ENCODE data around the gene GRIN2D. TPM values are rescaled to one million over a fixed set of nuclear protein-coding genes. Genes with fewer than 3 reads are reported as not detected.

Gene GRIN2D
- total RNA-seq, 1 donor from 2014 or later = 15.8 TPM

DNA sequence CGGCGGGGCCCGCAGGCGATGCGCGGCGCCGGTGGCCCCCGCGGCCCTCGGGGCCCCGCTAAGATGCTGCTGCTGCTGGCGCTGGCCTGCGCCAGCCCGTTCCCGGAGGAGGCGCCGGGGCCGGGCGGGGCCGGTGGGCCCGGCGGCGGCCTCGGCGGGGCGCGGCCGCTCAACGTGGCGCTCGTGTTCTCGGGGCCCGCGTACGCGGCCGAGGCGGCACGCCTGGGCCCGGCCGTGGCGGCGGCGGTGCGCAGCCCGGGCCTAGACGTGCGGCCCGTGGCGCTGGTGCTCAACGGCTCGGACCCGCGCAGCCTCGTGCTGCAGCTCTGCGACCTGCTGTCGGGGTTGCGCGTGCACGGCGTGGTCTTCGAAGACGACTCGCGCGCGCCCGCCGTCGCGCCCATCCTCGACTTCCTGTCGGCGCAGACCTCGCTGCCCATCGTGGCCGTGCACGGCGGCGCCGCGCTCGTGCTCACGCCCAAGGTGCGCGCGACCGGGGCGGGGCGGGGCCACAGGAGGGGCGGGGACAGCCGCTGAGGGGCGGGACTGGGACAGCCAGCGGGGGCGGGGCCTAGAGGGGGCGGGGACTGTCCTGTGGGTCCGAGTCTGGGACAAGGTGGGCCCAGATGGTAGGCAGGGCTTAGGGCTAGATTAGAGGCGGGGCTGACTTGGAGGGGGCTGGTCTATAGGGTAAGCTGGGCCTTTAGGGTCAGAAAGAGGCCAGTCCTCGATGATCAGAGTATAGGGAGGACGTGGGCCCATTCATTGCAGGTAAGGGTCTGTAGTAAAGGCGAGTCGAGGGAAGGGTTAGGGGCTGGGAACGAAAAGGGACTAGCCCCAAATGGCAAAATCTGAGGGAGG, 5.1 kb downstream of the GRIN2D start:
- Mint-ChIP-seq H3K4me3 (peak overlapping the region; percentile 56), H3K4me1 (peaks cover 40% of the 10 kb centered on the region), H3K27ac (peak overlapping the region; percentile 88), H3K9me3 (no peaks in the 10 kb centered on the region), H3K36me3 (no peaks in the 10 kb centered on the region), H3K27me3 (ENCODE audit: low read depth) (peaks cover 30% of the 10 kb centered on the region)
- TF ChIP-seq, protein P1, sequence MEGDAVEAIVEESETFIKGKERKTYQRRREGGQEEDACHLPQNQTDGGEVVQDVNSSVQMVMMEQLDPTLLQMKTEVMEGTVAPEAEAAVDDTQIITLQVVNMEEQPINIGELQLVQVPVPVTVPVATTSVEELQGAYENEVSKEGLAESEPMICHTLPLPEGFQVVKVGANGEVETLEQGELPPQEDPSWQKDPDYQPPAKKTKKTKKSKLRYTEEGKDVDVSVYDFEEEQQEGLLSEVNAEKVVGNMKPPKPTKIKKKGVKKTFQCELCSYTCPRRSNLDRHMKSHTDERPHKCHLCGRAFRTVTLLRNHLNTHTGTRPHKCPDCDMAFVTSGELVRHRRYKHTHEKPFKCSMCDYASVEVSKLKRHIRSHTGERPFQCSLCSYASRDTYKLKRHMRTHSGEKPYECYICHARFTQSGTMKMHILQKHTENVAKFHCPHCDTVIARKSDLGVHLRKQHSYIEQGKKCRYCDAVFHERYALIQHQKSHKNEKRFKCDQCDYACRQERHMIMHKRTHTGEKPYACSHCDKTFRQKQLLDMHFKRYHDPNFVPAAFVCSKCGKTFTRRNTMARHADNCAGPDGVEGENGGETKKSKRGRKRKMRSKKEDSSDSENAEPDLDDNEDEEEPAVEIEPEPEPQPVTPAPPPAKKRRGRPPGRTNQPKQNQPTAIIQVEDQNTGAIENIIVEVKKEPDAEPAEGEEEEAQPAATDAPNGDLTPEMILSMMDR (IDR thresholded peaks at IDR 0.05; ENCODE audit: unreplicated experiment) = no peak
- DNase-seq (ENCODE audit: low spot score in 2 of 2, unreplicated experiment in 2 of 2) = peak; percentile 69 to 79

DNA sequence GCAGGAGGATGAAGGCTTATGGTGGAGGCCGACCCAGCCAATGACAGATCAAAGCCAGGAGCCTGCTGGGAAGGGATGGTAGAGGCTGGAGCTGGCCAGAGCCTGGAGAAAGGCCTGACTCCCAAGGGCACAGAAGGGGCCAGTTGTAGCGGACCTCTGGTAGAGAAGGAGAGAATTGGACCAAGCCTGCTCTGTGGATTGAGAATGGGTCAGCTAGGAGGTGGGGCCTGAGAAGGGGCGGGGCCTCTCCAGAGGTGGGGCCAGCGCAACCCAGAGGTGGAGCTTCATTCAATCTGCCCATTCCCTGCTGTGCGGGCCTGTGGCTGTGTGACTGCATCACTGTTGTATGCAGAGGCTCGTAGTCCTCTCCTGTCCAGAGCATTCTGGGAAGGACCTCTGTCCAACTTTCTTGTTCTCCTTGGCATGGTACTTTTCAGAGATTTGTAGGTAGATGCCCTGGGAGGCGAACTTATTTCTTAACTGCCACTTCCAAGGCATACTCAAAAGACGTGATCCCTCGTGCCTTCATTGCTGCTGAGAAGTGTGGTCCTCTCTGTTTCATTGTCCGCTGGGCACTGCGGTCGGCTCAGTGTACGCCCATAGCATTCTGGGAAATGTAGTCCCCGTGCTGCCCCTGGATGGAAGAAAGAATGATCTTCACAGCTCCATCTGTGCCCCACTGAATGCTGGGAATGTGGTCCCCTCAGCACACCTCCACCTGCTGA, 6.7 kb downstream of the GRIN2D start:
- Mint-ChIP-seq H3K27ac (peak overlapping the region; percentile 83), H3K36me3 (no peaks in the 10 kb centered on the region), H3K4me3 (peak overlapping the region; percentile 58), H3K27me3 (ENCODE audit: low read depth) (peaks cover 18% of the 10 kb centered on the region), H3K4me1 (peaks cover 34% of the 10 kb centered on the region), H3K9me3 (no peaks in the 10 kb centered on the region)
- no peak for DNase-seq (ENCODE audit: low spot score in 2 of 2, unreplicated experiment in 2 of 2)
- TF ChIP-seq, protein P1 (IDR thresholded peaks at IDR 0.05; ENCODE audit: unreplicated experiment) = no peak

DNA sequence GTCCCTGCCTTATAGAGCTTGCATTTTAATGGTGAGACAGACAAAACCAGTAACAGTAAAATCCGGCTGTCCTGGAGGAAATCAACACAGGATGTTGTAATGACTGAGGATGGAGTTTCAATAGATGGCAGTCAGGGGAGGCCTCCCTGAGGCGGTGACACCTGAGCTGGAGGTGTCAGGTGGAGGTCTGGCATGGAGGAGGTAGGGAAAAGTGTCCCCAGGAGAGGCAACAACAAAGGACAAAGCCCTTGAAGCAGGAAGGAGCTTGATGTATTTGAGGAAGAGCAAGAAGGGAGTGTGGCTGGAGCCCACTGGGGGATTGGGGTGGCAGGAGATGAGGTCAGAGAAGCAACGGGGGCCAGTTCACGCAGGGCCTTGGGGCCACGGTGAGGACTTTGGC, 7.8 kb downstream of the GRIN2D start:
- TF ChIP-seq, protein P1 (IDR thresholded peaks at IDR 0.05; ENCODE audit: unreplicated experiment) = no peak
- Mint-ChIP-seq H3K4me3 (no peak overlapping the region), H3K27ac (no peak overlapping the region), H3K27me3 (ENCODE audit: low read depth) (peaks cover 8% of the 10 kb centered on the region), H3K36me3 (no peaks in the 10 kb centered on the region), H3K9me3 (no peaks in the 10 kb centered on the region), H3K4me1 (peaks cover 23% of the 10 kb centered on the region)
- no peak for DNase-seq (ENCODE audit: low spot score in 2 of 2, unreplicated experiment in 2 of 2)

DNA sequence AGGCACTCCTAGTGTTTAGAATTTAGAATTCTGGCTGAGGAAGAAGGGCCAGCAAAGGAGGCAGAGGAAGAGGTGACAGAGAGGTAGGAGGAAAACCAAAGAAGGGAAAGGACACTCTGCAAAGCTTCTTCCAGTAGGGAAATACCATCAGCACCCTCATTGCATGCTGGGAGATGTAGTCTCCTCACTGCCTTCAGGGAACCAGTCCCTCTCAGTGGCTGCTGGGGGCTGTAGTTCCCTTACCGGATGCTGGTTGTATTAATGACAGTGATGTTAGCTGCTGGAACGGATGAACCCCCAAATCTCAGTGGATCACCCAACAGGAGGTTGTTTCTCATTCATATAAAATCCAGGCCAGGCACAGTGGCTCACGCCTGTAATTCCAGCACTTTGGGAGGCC, 10.1 kb downstream of the GRIN2D start:
- peaks cover 5% of the 10 kb centered on the region for H3K4me1 Mint-ChIP-seq

DNA sequence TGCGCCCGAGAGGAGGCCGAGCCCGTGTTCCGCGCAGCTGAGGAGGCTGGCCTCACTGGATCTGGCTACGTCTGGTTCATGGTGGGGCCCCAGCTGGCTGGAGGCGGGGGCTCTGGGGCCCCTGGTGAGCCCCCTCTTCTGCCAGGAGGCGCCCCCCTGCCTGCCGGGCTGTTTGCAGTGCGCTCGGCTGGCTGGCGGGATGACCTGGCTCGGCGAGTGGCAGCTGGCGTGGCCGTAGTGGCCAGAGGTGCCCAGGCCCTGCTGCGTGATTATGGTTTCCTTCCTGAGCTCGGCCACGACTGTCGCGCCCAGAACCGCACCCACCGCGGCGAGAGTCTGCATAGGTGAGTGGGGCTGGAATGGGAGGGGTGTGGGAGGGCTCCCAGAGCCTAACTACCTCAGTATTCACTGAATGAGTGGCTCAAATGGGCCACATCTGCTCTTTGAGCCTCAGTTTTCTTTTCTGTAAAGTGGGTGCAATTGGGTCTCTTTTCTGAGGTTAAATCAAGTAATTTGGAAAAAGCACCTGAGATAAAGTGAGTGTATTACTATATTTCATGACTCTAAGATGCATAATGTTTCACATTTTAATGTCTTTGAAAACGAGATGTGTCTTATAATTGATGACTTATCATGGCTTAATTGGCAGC, 11.7 kb downstream of the GRIN2D start:
- Mint-ChIP-seq H3K27ac (no peak overlapping the region), H3K36me3 (no peaks in the 10 kb centered on the region), H3K27me3 (ENCODE audit: low read depth) (no peaks in the 10 kb centered on the region), H3K9me3 (no peaks in the 10 kb centered on the region), H3K4me3 (no peak overlapping the region), H3K4me1 (peaks cover 5% of the 10 kb centered on the region)
- no peak for DNase-seq (ENCODE audit: low spot score in 2 of 2, unreplicated experiment in 2 of 2)
- TF ChIP-seq, protein P1 (IDR thresholded peaks at IDR 0.05; ENCODE audit: unreplicated experiment) = no peak

More for the DNA sequence above, 10.1 kb downstream of the GRIN2D start:
- Mint-ChIP-seq H3K27me3 (ENCODE audit: low read depth) (no peaks in the 10 kb centered on the region), H3K9me3 (no peaks in the 10 kb centered on the region), H3K36me3 (no peaks in the 10 kb centered on the region), H3K4me3 (no peak overlapping the region), H3K27ac (peak overlapping the region; percentile 57)
- no peak for DNase-seq (ENCODE audit: low spot score in 2 of 2, unreplicated experiment in 2 of 2)
- TF ChIP-seq, protein P1 (IDR thresholded peaks at IDR 0.05; ENCODE audit: unreplicated experiment) = no peak

Measured in mesothelial cell of epicardium (in vitro differentiated cells).